ENCODE measurements around the gene PRKN.
"Not testable (repeated sequence)": the region's sequence is repeated elsewhere in the genome, so short reads cannot be mapped to it uniquely, and the experiment has no call there.

PRKN gene

GRCh38 chr6:161327360-161327953, 1400.1 kb downstream of the PRKN start:
- POLR2A ChIA-PET: no interaction called here
- CTCF ChIA-PET: interaction anchor here (0.6 kb wide), 1 partner anchor 402 kb away, joined by 3 read pairs; no protein-coding TSS in a partner anchor
- TF ChIP-seq HDGF (IDR thresholded peaks at IDR 0.05; ENCODE audit: borderline replicate concordance) (no peak), NFRKB (IDR thresholded peaks at IDR 0.05) (no peak), ARNT (IDR thresholded peaks at IDR 0.05) (no peak)
- DNase-seq (ENCODE audit: extremely low spot score): no peak

GRCh38 chr6:161319231-161319630, 1408.3 kb downstream of the PRKN start:
- CTCF ChIA-PET: no interaction called here
- POLR2A ChIA-PET: no interaction called here
- TF ChIP-seq FOXK2 (IDR thresholded peaks at IDR 0.05) (no peak), PKNOX1 (IDR thresholded peaks at IDR 0.05) (no peak), TARDBP (IDR thresholded peaks at IDR 0.05) (no peak), SP1 (IDR thresholded peaks at IDR 0.05) (no peak), SUZ12 (IDR thresholded peaks at IDR 0.05) (no peak), CTBP1 (IDR thresholded peaks at IDR 0.05; ENCODE audit: borderline replicate concordance) (no peak), FOXA1 (IDR thresholded peaks at IDR 0.05) (no peak), ZNF384 (IDR thresholded peaks at IDR 0.05) (no peak)
- no peak for DNase-seq (ENCODE audit: extremely low spot score)

- no peak for TF ChIP-seq SP1 (IDR thresholded peaks at IDR 0.05)
- no peak for TF ChIP-seq L3MBTL2 (conservative IDR thresholded peaks at IDR 0.05)
- no peak for TF ChIP-seq BHLHE40 (IDR thresholded peaks at IDR 0.05; ENCODE audit: borderline replicate concordance)
- TF ChIP-seq FOXM1 (IDR thresholded peaks at IDR 0.05; ENCODE audit: borderline replicate concordance): no peak
- no peak for TF ChIP-seq FOXK2 (IDR thresholded peaks at IDR 0.05)
- TF ChIP-seq LEF1 (IDR thresholded peaks at IDR 0.05; ENCODE audit: borderline replicate concordance): no peak
- no peak for TF ChIP-seq CTBP1 (IDR thresholded peaks at IDR 0.05; ENCODE audit: borderline replicate concordance)
- no peak for TF ChIP-seq FOXA1 (IDR thresholded peaks at IDR 0.05)
- TF ChIP-seq ZNF384 (IDR thresholded peaks at IDR 0.05): no peak
- TF ChIP-seq HDGF (IDR thresholded peaks at IDR 0.05; ENCODE audit: borderline replicate concordance): no peak
- TF ChIP-seq PKNOX1 (IDR thresholded peaks at IDR 0.05): no peak
- no peak for TF ChIP-seq NFRKB (IDR thresholded peaks at IDR 0.05)
- no peak for TF ChIP-seq ELF4 (IDR thresholded peaks at IDR 0.05)
- ChIA-PET POLR2A (no interaction called here), CTCF (no interaction called here)
- DNase-seq (ENCODE audit: extremely low spot score): no peak
Measured at GRCh38 chr6:161318456-161318855, 1409.1 kb downstream of the PRKN start.

GRCh38 chr6:161316531-161316930, 1411.0 kb downstream of the PRKN start:
- TF ChIP-seq ZNF384 (IDR thresholded peaks at IDR 0.05) (no peak), SP1 (IDR thresholded peaks at IDR 0.05) (no peak), LEF1 (IDR thresholded peaks at IDR 0.05; ENCODE audit: borderline replicate concordance) (no peak), TARDBP (IDR thresholded peaks at IDR 0.05) (no peak), ELF4 (IDR thresholded peaks at IDR 0.05) (no peak), FOXM1 (IDR thresholded peaks at IDR 0.05; ENCODE audit: borderline replicate concordance) (no peak), L3MBTL2 (conservative IDR thresholded peaks at IDR 0.05) (no peak), HDGF (IDR thresholded peaks at IDR 0.05; ENCODE audit: borderline replicate concordance) (no peak), CTBP1 (IDR thresholded peaks at IDR 0.05; ENCODE audit: borderline replicate concordance) (no peak), ARNT (IDR thresholded peaks at IDR 0.05) (no peak), FOXK2 (IDR thresholded peaks at IDR 0.05) (no peak), NFRKB (IDR thresholded peaks at IDR 0.05) (no peak), BHLHE40 (IDR thresholded peaks at IDR 0.05; ENCODE audit: borderline replicate concordance) (no peak), SUZ12 (IDR thresholded peaks at IDR 0.05) (no peak)
- DNase-seq (ENCODE audit: extremely low spot score): no peak
- ChIA-PET POLR2A (no interaction called here), CTCF (no interaction called here)

- POLR2A ChIA-PET; DNase-seq (ENCODE audit: extremely low spot score); CTCF ChIA-PET: not testable (repeated sequence)
Measured at GRCh38 chr6:161315246-161315917, 1412.2 kb downstream of the PRKN start.

- POLR2A ChIA-PET; CTCF ChIA-PET; DNase-seq (ENCODE audit: extremely low spot score): not testable (repeated sequence)
Measured at GRCh38 chr6:161314541-161315245, 1412.9 kb downstream of the PRKN start.

- DNase-seq (ENCODE audit: extremely low spot score): no peak
- no peak for TF ChIP-seq SUZ12 (IDR thresholded peaks at IDR 0.05)
- no peak for TF ChIP-seq ZNF384 (IDR thresholded peaks at IDR 0.05)
- TF ChIP-seq NFRKB (IDR thresholded peaks at IDR 0.05): no peak
- TF ChIP-seq SP1 (IDR thresholded peaks at IDR 0.05): no peak
- no peak for TF ChIP-seq BHLHE40 (IDR thresholded peaks at IDR 0.05; ENCODE audit: borderline replicate concordance)
- TF ChIP-seq HDGF (IDR thresholded peaks at IDR 0.05; ENCODE audit: borderline replicate concordance): no peak
- TF ChIP-seq ARNT (IDR thresholded peaks at IDR 0.05): no peak
- TF ChIP-seq L3MBTL2 (conservative IDR thresholded peaks at IDR 0.05): no peak
- TF ChIP-seq TARDBP (IDR thresholded peaks at IDR 0.05): no peak
- ChIA-PET CTCF (no interaction called here), POLR2A (no interaction called here)
Measured at GRCh38 chr6:161313940-161314509, 1413.5 kb downstream of the PRKN start.

GRCh38 chr6:161313475-161313874, 1414.1 kb downstream of the PRKN start:
- DNase-seq (ENCODE audit: extremely low spot score); POLR2A ChIA-PET; CTCF ChIA-PET: not testable (repeated sequence)

GRCh38 chr6:161309774-161310173, 1417.8 kb downstream of the PRKN start:
- POLR2A ChIA-PET; DNase-seq (ENCODE audit: extremely low spot score); CTCF ChIA-PET: not testable (repeated sequence)

Measured in HEK293T (cell line).